ENCODE measurements around the gene MPPE1. TPM values are rescaled to one million over a fixed set of nuclear protein-coding genes. Genes with fewer than 3 reads are reported as not detected.

MPPE1 gene
- total and polyA plus RNA-seq, 12 donors: 18.3 to 45.9 (median 34.1) TPM

- H3K9me3 ChIP-seq: no peaks in the 10 kb centered on the region
- peak overlapping the region; percentile 49 to 97 (median 86) for H3K4me3 ChIP-seq
- 70 to 76% methylated on average over 20 of the region's 20 CpGs for WGBS, 2 donors
- DNase-seq (no peak), ATAC-seq (no peak)
- H3K36me3 ChIP-seq: peaks cover 0 to 40% (median 0%) of the 10 kb centered on the region in 9 donors
- TF ChIP-seq, protein P1, sequence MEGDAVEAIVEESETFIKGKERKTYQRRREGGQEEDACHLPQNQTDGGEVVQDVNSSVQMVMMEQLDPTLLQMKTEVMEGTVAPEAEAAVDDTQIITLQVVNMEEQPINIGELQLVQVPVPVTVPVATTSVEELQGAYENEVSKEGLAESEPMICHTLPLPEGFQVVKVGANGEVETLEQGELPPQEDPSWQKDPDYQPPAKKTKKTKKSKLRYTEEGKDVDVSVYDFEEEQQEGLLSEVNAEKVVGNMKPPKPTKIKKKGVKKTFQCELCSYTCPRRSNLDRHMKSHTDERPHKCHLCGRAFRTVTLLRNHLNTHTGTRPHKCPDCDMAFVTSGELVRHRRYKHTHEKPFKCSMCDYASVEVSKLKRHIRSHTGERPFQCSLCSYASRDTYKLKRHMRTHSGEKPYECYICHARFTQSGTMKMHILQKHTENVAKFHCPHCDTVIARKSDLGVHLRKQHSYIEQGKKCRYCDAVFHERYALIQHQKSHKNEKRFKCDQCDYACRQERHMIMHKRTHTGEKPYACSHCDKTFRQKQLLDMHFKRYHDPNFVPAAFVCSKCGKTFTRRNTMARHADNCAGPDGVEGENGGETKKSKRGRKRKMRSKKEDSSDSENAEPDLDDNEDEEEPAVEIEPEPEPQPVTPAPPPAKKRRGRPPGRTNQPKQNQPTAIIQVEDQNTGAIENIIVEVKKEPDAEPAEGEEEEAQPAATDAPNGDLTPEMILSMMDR (IDR thresholded peaks at IDR 0.05): no peak
- H3K27ac ChIP-seq: peak overlapping the region in 8 of 10 donors; percentile 99 to 100 (median 100)
- peaks cover 0 to 37% (median 26%) of the 10 kb centered on the region in 9 donors for H3K4me1 ChIP-seq
- intact Hi-C loops (cut with DNase I): loop anchor here in 4 of 10 donors (5.0 to 10.0 kb wide), 4 partner anchors 40 to 55 kb away; partner anchors contain the start of gene CHMP1B (in 2 of the 4)
- no peaks in the 10 kb centered on the region for H3K27me3 ChIP-seq
Measured at GRCh38 chr18:11906926-11907874, 917 bp downstream of the MPPE1 start.

DNA sequence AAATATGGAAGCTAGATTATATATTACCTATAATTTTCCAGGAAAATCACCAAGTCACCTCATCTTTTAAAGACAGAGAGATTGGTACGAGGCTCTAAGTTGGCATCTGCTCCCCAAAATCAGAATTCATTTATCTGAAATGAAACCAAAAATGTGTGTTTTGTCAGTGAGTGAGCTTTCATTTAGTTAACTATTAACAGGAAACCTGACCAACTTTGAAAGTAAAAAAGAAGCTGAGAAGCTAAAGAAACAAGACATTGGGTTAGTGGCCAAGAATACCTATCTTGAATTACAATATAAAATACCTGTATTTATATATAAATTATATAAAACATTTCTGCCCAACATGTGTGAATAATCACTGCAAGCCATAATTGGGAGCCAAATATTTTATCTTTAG is 1.9 kb downstream of the MPPE1 start:
- H3K4me1 ChIP-seq: peaks cover 0 to 37% (median 26%) of the 10 kb centered on the region in 9 donors
- H3K4me3 ChIP-seq: no peak overlapping the region
- ATAC-seq (no peak), DNase-seq (no peak)
- 95 to 98% methylated on average over 1 of the region's 1 CpG for WGBS, 2 donors
- H3K27me3 ChIP-seq: no peaks in the 10 kb centered on the region
- TF ChIP-seq, protein P1 (IDR thresholded peaks at IDR 0.05): no peak
- intact Hi-C loops (cut with DNase I): loop anchor here in 4 of 10 donors (5.0 to 10.0 kb wide), 4 partner anchors 41 to 54 kb away; partner anchors contain the start of gene CHMP1B (in 2 of the 4)
- no peaks in the 10 kb centered on the region for H3K9me3 ChIP-seq
- peak overlapping the region in 1 of 10 donors; percentile 17 for H3K27ac ChIP-seq
- H3K36me3 ChIP-seq: peaks cover 0 to 50% (median 0%) of the 10 kb centered on the region in 9 donors

GRCh38 chr18:11905613-11906012 is 2.5 kb downstream of the MPPE1 start:
- ATAC-seq (no peak), DNase-seq (no peak)
- Histone ChIP-seq H3K4me3 (no peak overlapping the region), H3K27ac (peak overlapping the region in 1 of 10 donors; percentile 17), H3K27me3 (no peaks in the 10 kb centered on the region), H3K9me3 (no peaks in the 10 kb centered on the region), H3K36me3 (peaks cover 0 to 54% (median 0%) of the 10 kb centered on the region in 9 donors), H3K4me1 (peaks cover 0 to 37% (median 26%) of the 10 kb centered on the region in 9 donors)
- intact Hi-C loops (cut with DNase I): loop anchor here in 4 of 10 donors (5.0 to 10.0 kb wide), 4 partner anchors 42 to 53 kb away; partner anchors contain the start of gene CHMP1B (in 2 of the 4)
- WGBS, 2 donors: 49 to 62% methylated on average over 4 of the region's 4 CpGs
- TF ChIP-seq, protein P1 (IDR thresholded peaks at IDR 0.05): no peak

- peak in 3 of 8 donors; percentile 8 to 57 (median 33) for ATAC-seq
- Histone ChIP-seq H3K4me1 (peaks cover 0 to 23% (median 13%) of the 10 kb centered on the region in 9 donors), H3K27me3 (no peaks in the 10 kb centered on the region), H3K27ac (no peak overlapping the region), H3K36me3 (peaks cover 0 to 82% (median 0%) of the 10 kb centered on the region in 9 donors), H3K4me3 (no peak overlapping the region), H3K9me3 (no peaks in the 10 kb centered on the region)
- intact Hi-C loops (cut with DNase I): loop anchor here in 1 of 10 donors (10.0 kb wide), 1 partner anchor 48 kb away; the partner anchor contains the start of gene CHMP1B
- 60 to 63% methylated on average over 7 of the region's 7 CpGs for WGBS, 2 donors
- no peak for DNase-seq
- TF ChIP-seq, protein P1 (IDR thresholded peaks at IDR 0.05): no peak
Measured at GRCh38 chr18:11902522-11903292, 5.4 kb downstream of the MPPE1 start.

Measured in heart right ventricle (tissue), 16 donors.